ENCODE measurements around the gene NDUFB7. TPM values are rescaled to one million over a fixed set of nuclear protein-coding genes. Genes with fewer than 3 reads are reported as not detected.
A peak's percentile ranks its signal among the peaks of the same experiment; 100 is the strongest.

NDUFB7 gene
- total RNA-seq, 1 experiment from 2014 or later: 155 TPM

GRCh38 chr19:14519245-14519859 is 52.5 kb downstream of the NDUFB7 start:
- peaks cover 26 to 31% of the 10 kb centered on the region in 2 experiments for H3K4me1 Mint-ChIP-seq
- no peak overlapping the region for H4K5ac ChIP-seq (ENCODE audit: insufficient read length, low read depth, low read length)
- H3K14ac ChIP-seq (ENCODE audit: insufficient read depth, low read length): no peak overlapping the region
- no peak overlapping the region for H2AFZ ChIP-seq (ENCODE audit: low read length)
- no peak for DNase-seq
- H3K9me3 ChIP-seq (ENCODE audit: control insufficient read depth, low read depth, low read length): no peaks in the 10 kb centered on the region
- H3K56ac ChIP-seq (ENCODE audit: insufficient read length, low read depth, low read length): no peak overlapping the region
- no peak overlapping the region for H3K4me2 ChIP-seq (ENCODE audit: insufficient read depth, insufficient read length, low read length)
- H2BK15ac ChIP-seq (ENCODE audit: low read depth, low read length): no peak overlapping the region
- TF ChIP-seq, protein P1, sequence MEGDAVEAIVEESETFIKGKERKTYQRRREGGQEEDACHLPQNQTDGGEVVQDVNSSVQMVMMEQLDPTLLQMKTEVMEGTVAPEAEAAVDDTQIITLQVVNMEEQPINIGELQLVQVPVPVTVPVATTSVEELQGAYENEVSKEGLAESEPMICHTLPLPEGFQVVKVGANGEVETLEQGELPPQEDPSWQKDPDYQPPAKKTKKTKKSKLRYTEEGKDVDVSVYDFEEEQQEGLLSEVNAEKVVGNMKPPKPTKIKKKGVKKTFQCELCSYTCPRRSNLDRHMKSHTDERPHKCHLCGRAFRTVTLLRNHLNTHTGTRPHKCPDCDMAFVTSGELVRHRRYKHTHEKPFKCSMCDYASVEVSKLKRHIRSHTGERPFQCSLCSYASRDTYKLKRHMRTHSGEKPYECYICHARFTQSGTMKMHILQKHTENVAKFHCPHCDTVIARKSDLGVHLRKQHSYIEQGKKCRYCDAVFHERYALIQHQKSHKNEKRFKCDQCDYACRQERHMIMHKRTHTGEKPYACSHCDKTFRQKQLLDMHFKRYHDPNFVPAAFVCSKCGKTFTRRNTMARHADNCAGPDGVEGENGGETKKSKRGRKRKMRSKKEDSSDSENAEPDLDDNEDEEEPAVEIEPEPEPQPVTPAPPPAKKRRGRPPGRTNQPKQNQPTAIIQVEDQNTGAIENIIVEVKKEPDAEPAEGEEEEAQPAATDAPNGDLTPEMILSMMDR (conservative IDR thresholded peaks at IDR 0.05): no peak
- H3K79me1 ChIP-seq (ENCODE audit: insufficient read depth, low read depth, low read length, poor library complexity, severe bottlenecking): peaks cover 9% of the 10 kb centered on the region
- no peak overlapping the region for H4K8ac ChIP-seq (replicated peaks; ENCODE audit: insufficient read length, low read depth, low read length)
- WGBS (ENCODE audit: extremely low coverage, insufficient read length, low lambda C conversion rate): no CpG with 5 or more reads among the region's 22 CpGs
- H4K20me1 ChIP-seq (ENCODE audit: control insufficient read depth, insufficient read depth, insufficient read length): no peaks in the 10 kb centered on the region
- H3K27me3 ChIP-seq (ENCODE audit: insufficient read depth, low read length): no peaks in the 10 kb centered on the region
- H3K9ac ChIP-seq (ENCODE audit: extremely low read depth, insufficient read length, low read length): no peak overlapping the region
- H3K27me3 Mint-ChIP-seq (ENCODE audit: low read depth): peaks cover 1% of the 10 kb centered on the region; the same call in 1 of the 2 replicates
- no peak overlapping the region for H4K91ac ChIP-seq (ENCODE audit: insufficient read length, low read depth, low read length)
- H3K79me2 ChIP-seq (ENCODE audit: insufficient read depth, low read length): peaks cover 14% of the 10 kb centered on the region; the same call in 1 of the 2 replicates
- no peak overlapping the region for H2AK5ac ChIP-seq (ENCODE audit: insufficient read length, low read length)
- H3K4ac ChIP-seq (ENCODE audit: low read depth, low read length): no peak overlapping the region
- peak overlapping the region; percentile 3 to 69; a peak in 4 of 5 replicates for H3K4me3 Mint-ChIP-seq
- H2BK12ac ChIP-seq (ENCODE audit: insufficient read length, low read depth, low read length): no peak overlapping the region
- H2BK20ac ChIP-seq (ENCODE audit: low read depth, low read length, poor library complexity, severe bottlenecking): no peak overlapping the region
- H2BK120ac ChIP-seq (ENCODE audit: low read depth, low read length, poor library complexity, severe bottlenecking): no peak overlapping the region
- H3T11ph ChIP-seq (ENCODE audit: low read length): no peak overlapping the region
- H3K36me3 Mint-ChIP-seq (ENCODE audit: insufficient read depth in 1 of 3, low read depth in 3 of 3): peaks cover 27 to 30% (median 28%) of the 10 kb centered on the region in 3 experiments; a peak in 6 of 7 replicates
- H3K27ac Mint-ChIP-seq: peak overlapping the region; percentile 50 to 54 (median 54); a peak in 5 of 7 replicates
- H2BK5ac ChIP-seq (ENCODE audit: insufficient read length, low read length): no peak overlapping the region
- H3K4me1 ChIP-seq (ENCODE audit: insufficient read depth, low read length): no peaks in the 10 kb centered on the region
- H3K23ac ChIP-seq (ENCODE audit: insufficient read length, low read depth, low read length): no peak overlapping the region
- H3K27ac ChIP-seq (ENCODE audit: insufficient read length, low read depth, low read length): no peak overlapping the region
- H3K9me3 Mint-ChIP-seq: no peaks in the 10 kb centered on the region
- H3K23me2 ChIP-seq (ENCODE audit: insufficient read length, low read depth, low read length, poor library complexity, severe bottlenecking): peaks cover 9% of the 10 kb centered on the region
- H3K18ac ChIP-seq (ENCODE audit: insufficient read length, low read depth, low read length): peak overlapping the region; percentile 42
